BJ (cell line): ENCODE data around the gene SLCO3A1. TPM values are rescaled to one million over a fixed set of nuclear protein-coding genes. Genes with fewer than 3 reads are reported as not detected.

ENCODE experiments used
- CTCF ChIA-PET: fragments of 350-600 bp; formaldehyde crosslinking; extraction: SDS; loops from one replicate; lab custom pipeline; 2021; ENCODE audit warnings: antibody characterized with exemption, inconsistent platforms; lab: Yijun Ruan, JAX
- POLR2A ChIA-PET: fragments of 300-600 bp; sonication (Branson Sonifier 250); formaldehyde crosslinking; extraction: SDS; loops from one replicate; lab custom pipeline; 2021; ENCODE audit warnings: antibody characterized with exemption; lab: Charles Lee
- DNase-seq: peaks from one replicate; pipeline ENCODE4 v3.0.0-alpha.2; 2011; ENCODE audit warnings: low read depth
- H3K27me3 ChIP-seq: 2 replicates; pipeline ENCODE4 v1.6.0; 2011; ENCODE audit warnings: low read length; ENCODE audit not compliant: control insufficient read depth, insufficient read depth
- H3K36me3 ChIP-seq: 2 replicates; pipeline ENCODE4 v1.5.1; 2011; ENCODE audit warnings: low read length; ENCODE audit not compliant: control insufficient read depth, insufficient read depth
- H3K4me3 ChIP-seq: 2 replicates; pipeline ENCODE4 v1.5.1; 2011; ENCODE audit warnings: low read depth, mild to moderate bottlenecking, control low read depth, low read length
- polyA plus RNA-seq: library from polyadenylated mRNA; depleted of rRNA; stranded (reverse); fragments of >200 nt; gene quantifications from 2 replicates; pipeline ENCODE4 v1.2.3, GENCODE V29; 2011
- TF ChIP-seq, protein P1 (sequence below): IDR thresholded peaks from 2 replicates; pipeline ENCODE4 v1.5.1; 2011; ENCODE audit warnings: low read depth, mild to moderate bottlenecking, control low read depth, inconsistent platforms, low read length, moderate library complexity; ENCODE audit not compliant: insufficient read depth

The SLCO3A1 gene
- polyA plus RNA-seq, 1 experiment: 7.8 TPM

DNA sequence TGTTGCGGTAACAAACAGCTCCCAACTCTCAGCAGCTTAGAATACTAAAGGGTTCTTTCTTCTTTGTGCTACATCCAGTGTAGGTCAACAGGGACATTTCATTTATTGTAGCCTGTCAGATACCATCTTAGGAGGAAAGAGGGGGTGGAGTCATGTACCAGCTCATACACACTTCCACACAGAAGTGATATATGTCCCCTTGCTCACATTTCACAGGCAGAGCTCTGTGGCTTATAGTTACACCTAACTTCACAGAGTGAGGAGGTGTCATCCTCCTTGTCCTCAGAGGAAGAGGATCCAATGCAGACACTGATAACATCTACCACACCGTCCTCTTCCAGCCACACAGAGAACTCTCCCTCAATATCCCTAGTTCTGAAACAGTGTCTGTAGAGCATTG lies 247.2 kb downstream of the SLCO3A1 start:
- ChIA-PET CTCF (interaction anchor here (1.3 to 1.9 kb wide), 3 partner anchors 9 to 125 kb away, joined by 3 to 8 read pairs (median 5); no protein-coding TSS in a partner anchor), POLR2A (no interaction called here)
- DNase-seq: no peak
- Histone ChIP-seq H3K4me3 (no peak overlapping the region), H3K36me3 (no peaks in the 10 kb centered on the region), H3K27me3 (no peaks in the 10 kb centered on the region)
- TF ChIP-seq, protein P1, sequence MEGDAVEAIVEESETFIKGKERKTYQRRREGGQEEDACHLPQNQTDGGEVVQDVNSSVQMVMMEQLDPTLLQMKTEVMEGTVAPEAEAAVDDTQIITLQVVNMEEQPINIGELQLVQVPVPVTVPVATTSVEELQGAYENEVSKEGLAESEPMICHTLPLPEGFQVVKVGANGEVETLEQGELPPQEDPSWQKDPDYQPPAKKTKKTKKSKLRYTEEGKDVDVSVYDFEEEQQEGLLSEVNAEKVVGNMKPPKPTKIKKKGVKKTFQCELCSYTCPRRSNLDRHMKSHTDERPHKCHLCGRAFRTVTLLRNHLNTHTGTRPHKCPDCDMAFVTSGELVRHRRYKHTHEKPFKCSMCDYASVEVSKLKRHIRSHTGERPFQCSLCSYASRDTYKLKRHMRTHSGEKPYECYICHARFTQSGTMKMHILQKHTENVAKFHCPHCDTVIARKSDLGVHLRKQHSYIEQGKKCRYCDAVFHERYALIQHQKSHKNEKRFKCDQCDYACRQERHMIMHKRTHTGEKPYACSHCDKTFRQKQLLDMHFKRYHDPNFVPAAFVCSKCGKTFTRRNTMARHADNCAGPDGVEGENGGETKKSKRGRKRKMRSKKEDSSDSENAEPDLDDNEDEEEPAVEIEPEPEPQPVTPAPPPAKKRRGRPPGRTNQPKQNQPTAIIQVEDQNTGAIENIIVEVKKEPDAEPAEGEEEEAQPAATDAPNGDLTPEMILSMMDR: no peak

DNA sequence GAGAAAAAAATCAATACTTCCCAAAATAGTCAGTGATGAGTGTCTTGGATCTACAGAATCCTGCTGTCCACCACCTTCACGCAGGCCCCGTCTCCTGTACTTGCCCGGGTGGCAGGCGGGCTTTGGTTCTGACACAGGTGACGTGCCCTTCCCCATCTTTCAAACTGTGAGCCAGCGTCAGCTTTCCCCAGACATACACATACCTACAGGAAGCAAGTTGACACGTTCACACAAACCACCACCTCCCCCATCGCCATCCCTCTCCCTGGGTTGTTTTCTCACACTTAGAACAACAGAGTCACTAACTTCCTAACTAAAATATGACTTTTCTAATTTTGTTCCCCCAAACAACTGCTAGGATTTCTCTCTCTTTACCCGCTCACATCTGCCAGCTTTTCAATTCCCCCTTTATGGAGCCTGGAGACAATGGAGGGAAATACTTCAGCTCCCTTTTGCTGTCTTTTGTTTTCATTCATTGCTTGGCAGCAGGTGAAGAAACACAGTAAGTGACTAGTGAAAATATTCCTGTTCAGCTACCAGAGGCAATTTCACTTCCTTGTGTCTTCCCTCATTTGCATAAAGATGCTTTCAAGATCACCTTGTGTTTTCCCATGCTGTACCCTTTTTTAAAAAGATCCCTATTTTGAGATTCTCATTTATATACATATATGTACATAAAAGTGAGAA lies 248.3 kb downstream of the SLCO3A1 start:
- no peaks in the 10 kb centered on the region for H3K27me3 ChIP-seq
- ChIA-PET CTCF (interaction anchor here (1.6 to 1.9 kb wide), 3 partner anchors 9 to 16 kb away, joined by 4 to 8 read pairs (median 5); no protein-coding TSS in a partner anchor), POLR2A (no interaction called here)
- H3K36me3 ChIP-seq: no peaks in the 10 kb centered on the region
- no peak overlapping the region for H3K4me3 ChIP-seq
- TF ChIP-seq, protein P1: no peak
- DNase-seq: no peak

DNA sequence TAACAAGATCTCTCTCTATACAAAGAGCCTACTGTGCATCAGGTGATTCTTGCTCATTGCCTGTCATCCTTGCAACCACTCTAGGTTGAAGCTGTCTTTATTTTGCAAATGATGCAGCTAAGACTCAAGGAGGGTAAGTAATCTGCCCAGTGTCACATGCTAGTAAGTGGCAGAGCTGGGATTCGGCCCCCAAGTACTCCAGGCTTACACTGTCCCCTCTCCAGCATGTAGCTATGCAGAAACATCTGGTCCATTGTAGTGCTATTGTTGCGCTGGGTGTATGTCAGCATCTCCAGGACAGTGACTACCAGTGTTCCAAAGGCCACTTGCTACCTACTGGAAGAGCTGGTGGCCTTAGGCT lies 248.9 kb downstream of the SLCO3A1 start:
- no peak for DNase-seq
- TF ChIP-seq, protein P1: no peak
- H3K27me3 ChIP-seq: no peaks in the 10 kb centered on the region
- CTCF ChIA-PET: interaction anchor here (1.4 to 1.9 kb wide), 3 partner anchors 9 to 612 kb away, joined by 4 to 5 read pairs (median 5); no protein-coding TSS in a partner anchor
- H3K4me3 ChIP-seq: no peak overlapping the region
- POLR2A ChIA-PET: no interaction called here
- no peaks in the 10 kb centered on the region for H3K36me3 ChIP-seq

DNA sequence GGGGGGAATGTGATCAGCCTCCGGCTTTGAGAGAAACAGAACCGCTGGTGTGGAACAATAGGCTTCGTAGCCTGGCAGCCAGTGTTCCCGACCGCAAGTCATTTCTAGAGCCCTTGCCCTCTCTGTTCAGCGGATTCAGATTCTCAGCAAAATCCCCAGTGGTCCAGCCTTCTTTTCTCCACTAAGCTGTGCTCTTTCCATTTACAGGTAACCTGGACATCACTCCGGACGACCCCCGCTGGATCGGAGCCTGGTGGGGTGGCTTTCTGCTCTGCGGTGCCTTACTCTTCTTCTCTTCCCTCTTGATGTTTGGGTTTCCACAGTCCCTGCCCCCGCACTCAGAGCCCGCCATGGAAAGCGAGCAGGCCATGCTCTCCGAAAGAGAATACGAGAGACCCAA lies 250.6 kb downstream of the SLCO3A1 start:
- TF ChIP-seq, protein P1: no peak
- Histone ChIP-seq H3K27me3 (no peaks in the 10 kb centered on the region), H3K36me3 (no peaks in the 10 kb centered on the region), H3K4me3 (no peak overlapping the region)
- POLR2A ChIA-PET: no interaction called here
- no peak for DNase-seq
- CTCF ChIA-PET: interaction anchor here (0.7 kb wide), 1 partner anchor 79 kb away, joined by 4 read pairs; no protein-coding TSS in a partner anchor

DNA sequence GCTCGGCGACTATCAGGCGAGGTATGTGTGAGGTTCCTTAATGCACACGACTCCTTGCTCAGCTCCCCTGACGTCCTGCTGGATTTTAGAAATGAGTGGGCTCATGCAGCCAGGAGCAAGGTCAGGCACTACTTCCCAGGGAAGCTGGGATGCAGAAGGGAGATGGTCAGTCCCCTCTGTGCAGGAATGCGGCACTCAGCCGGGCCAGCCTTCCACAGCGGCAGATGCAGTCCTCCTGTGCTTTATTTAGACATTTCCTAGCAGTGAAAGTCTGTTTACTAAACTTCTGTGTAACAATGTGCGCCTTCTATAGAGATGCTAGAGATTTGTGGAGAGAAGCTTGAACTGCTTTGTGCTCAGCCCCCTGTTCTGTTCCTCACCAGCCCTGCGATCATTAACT lies 252.1 kb downstream of the SLCO3A1 start:
- Histone ChIP-seq H3K36me3 (no peaks in the 10 kb centered on the region), H3K4me3 (no peak overlapping the region), H3K27me3 (no peaks in the 10 kb centered on the region)
- POLR2A ChIA-PET: no interaction called here
- CTCF ChIA-PET: no interaction called here
- DNase-seq: no peak
- TF ChIP-seq, protein P1: no peak
